Smooth muscle cell (in vitro differentiated cells): Measurements from ENCODE around the gene CFAP20. TPM values are rescaled to one million over a fixed set of nuclear protein-coding genes. Genes with fewer than 3 reads are reported as not detected.
"Not testable (repeated sequence)": the region's sequence is repeated elsewhere in the genome, so short reads cannot be mapped to it uniquely, and the experiment has no call there.

Experiments
- DNase-seq: peaks from one replicate; lab custom pipeline; 2025; ENCODE audit not compliant: unreplicated experiment; lab: John Stamatoyannopoulos, UW
- H2AFZ ChIP-seq: fragments of 200-600 bp; sonication (generic); 2 replicates; pipeline ENCODE4 v1.6.0; 2016; ENCODE audit warnings: antibody characterized with exemption, low read depth, mild to moderate bottlenecking
- H3F3A ChIP-seq: fragments of 200-600 bp; sonication (generic); 2 replicates; pipeline ENCODE4 v1.6.0; 2017; ENCODE audit warnings: antibody characterized with exemption, low read depth
- H3K27ac ChIP-seq: fragments of 200-600 bp; sonication (generic); 2 replicates; pipeline ENCODE4 v1.5.1; 2016; ENCODE audit warnings: low read depth, mild to moderate bottlenecking
- H3K27me3 ChIP-seq: fragments of 200-600 bp; sonication (generic); 2 replicates; pipeline ENCODE4 v1.6.1; 2016; ENCODE audit warnings: low read depth, mild to moderate bottlenecking
- H3K36me3 ChIP-seq: fragments of 200-600 bp; sonication (generic); 2 replicates; pipeline ENCODE4 v1.5.1; 2016; ENCODE audit warnings: low read depth
- H3K4me1 ChIP-seq: fragments of 200-600 bp; sonication (generic); 2 replicates; pipeline ENCODE4 v1.5.1; 2016; ENCODE audit warnings: low read depth
- H3K4me2 ChIP-seq: fragments of 200-600 bp; sonication (generic); 2 replicates; pipeline ENCODE4 v1.6.0; 2016; ENCODE audit warnings: mild to moderate bottlenecking
- H3K4me3 ChIP-seq: fragments of 200-600 bp; sonication (generic); 2 replicates; pipeline ENCODE4 v1.5.1; 2016; ENCODE audit warnings: mild to moderate bottlenecking
- H3K79me2 ChIP-seq: fragments of 200-600 bp; sonication (generic); 2 replicates; pipeline ENCODE4 v1.6.0; 2016; ENCODE audit warnings: low read depth, mild to moderate bottlenecking
- H3K9ac ChIP-seq: fragments of 200-600 bp; sonication (generic); 2 replicates; pipeline ENCODE4 v1.6.0; 2016; ENCODE audit warnings: low read depth
- H3K9me3 ChIP-seq: fragments of 200-600 bp; sonication (generic); replicated peaks from 2 replicates; pipeline ENCODE4 v1.5.1; 2016; ENCODE audit warnings: low read depth
- H4K20me1 ChIP-seq: fragments of 200-600 bp; sonication (generic); 2 replicates; pipeline ENCODE4 v1.6.0; 2016; ENCODE audit warnings: low read depth
- CTCF ChIP-seq: fragments of 200-600 bp; sonication (generic); IDR thresholded peaks from 2 replicates; pipeline ENCODE4 v1.5.1; 2017; ENCODE audit warnings: borderline replicate concordance, mild to moderate bottlenecking, antibody characterized with exemption; ENCODE audit not compliant: insufficient read depth, poor library complexity, severe bottlenecking
- WGBS: methylation state at CpG from one replicate; pipeline ENCODE4 v1.1.7; 2016; ENCODE audit warnings: low lambda C conversion rate; 5-methylcytosine and 5-hydroxymethylcytosine counted together
- polyA plus RNA-seq: library from polyadenylated mRNA; unstranded; fragments of >200 nt; fragmentation: Nextera tagmentation; extraction: Ambion mirVana; gene quantifications from 2 replicates; pipeline ENCODE4 v1.2.1, GENCODE V29; 2016
- total RNA-seq: library from RNA; depleted of rRNA; stranded (reverse); fragments of >200 nt; gene quantifications from 2 replicates; pipeline ENCODE4 v1.2.3, GENCODE V29; 2014

Gene CFAP20
- total and polyA plus RNA-seq, 2 experiments from 2014 or later = 55.1 to 96.1 TPM

GRCh38 chr16:58094791-58095574 lies 34.2 kb downstream of the CFAP20 start:
- Histone ChIP-seq H3K4me2 (no peak overlapping the region), H3K4me3 (no peak overlapping the region), H3K27me3 (no peaks in the 10 kb centered on the region), H3K79me2 (no peaks in the 10 kb centered on the region), H3F3A (no peaks in the 10 kb centered on the region), H3K36me3 (no peaks in the 10 kb centered on the region), H3K9ac (no peak overlapping the region), H3K4me1 (no peaks in the 10 kb centered on the region), H4K20me1 (no peaks in the 10 kb centered on the region), H3K27ac (no peak overlapping the region), H2AFZ (no peak overlapping the region), H3K9me3 (no peaks in the 10 kb centered on the region)
- 90% methylated on average over 15 of the region's 15 CpGs for WGBS
- no peak for DNase-seq
- TF ChIP-seq CTCF = no peak

GRCh38 chr16:58094026-58094425 lies 35.2 kb downstream of the CFAP20 start:
- no peaks in the 10 kb centered on the region for H3K9me3 ChIP-seq
- H3K36me3 ChIP-seq = no peaks in the 10 kb centered on the region
- no peaks in the 10 kb centered on the region for H3K27me3 ChIP-seq
- DNase-seq = no peak
- H3K27ac ChIP-seq = no peak overlapping the region
- H2AFZ ChIP-seq = no peak overlapping the region
- H3K9ac ChIP-seq = no peak overlapping the region
- H4K20me1 ChIP-seq = no peaks in the 10 kb centered on the region
- H3K4me1 ChIP-seq = no peaks in the 10 kb centered on the region
- no peak overlapping the region for H3K4me2 ChIP-seq
- no peak overlapping the region for H3K4me3 ChIP-seq
- H3K79me2 ChIP-seq = no peaks in the 10 kb centered on the region
- no peaks in the 10 kb centered on the region for H3F3A ChIP-seq
- WGBS = 93% methylated on average over 5 of the region's 5 CpGs
- no peak for TF ChIP-seq CTCF

GRCh38 chr16:58090396-58090795 lies 38.8 kb downstream of the CFAP20 start:
- H3K4me2 ChIP-seq, H3K36me3 ChIP-seq, H3F3A ChIP-seq, H3K79me2 ChIP-seq, DNase-seq, H3K9me3 ChIP-seq, H3K27me3 ChIP-seq, H3K9ac ChIP-seq, H3K27ac ChIP-seq, H2AFZ ChIP-seq, H4K20me1 ChIP-seq, H3K4me3 ChIP-seq, H3K4me1 ChIP-seq: not testable (repeated sequence)
- WGBS = 94% methylated on average over 3 of the region's 3 CpGs

- Histone ChIP-seq H3K4me3 (no peak overlapping the region), H3K4me1 (no peaks in the 10 kb centered on the region), H3K27me3 (no peaks in the 10 kb centered on the region), H2AFZ (no peak overlapping the region), H3F3A (no peaks in the 10 kb centered on the region), H3K27ac (no peak overlapping the region), H4K20me1 (no peaks in the 10 kb centered on the region), H3K4me2 (no peak overlapping the region), H3K79me2 (no peaks in the 10 kb centered on the region), H3K9me3 (no peaks in the 10 kb centered on the region), H3K9ac (no peak overlapping the region), H3K36me3 (no peaks in the 10 kb centered on the region)
- no peak for TF ChIP-seq CTCF
- 84% methylated on average over 8 of the region's 9 CpGs for WGBS
- DNase-seq = no peak
Measured at GRCh38 chr16:58088091-58088490, 41.1 kb downstream of the CFAP20 start.
